A549 (cell line): ENCODE results near the gene PHB1. TPM values are rescaled to one million over a fixed set of nuclear protein-coding genes. Genes with fewer than 3 reads are reported as not detected.

Experiments used
- ATAC-seq, 2 experiments: fragments of 200-7000 bp in 1 of 2; fragments of >200 bp in 1 of 2; cut with Nextera tagmentation in 1 of 2; cut with Tn5 transposase in 1 of 2; 3 replicates each; pipeline versions ENCODE4 v1.8.0 to v1.9.1; 2018 to 2020; ENCODE audit warnings: mild to moderate bottlenecking in 1 of 2, moderate library complexity in 1 of 2
- CTCF ChIA-PET: fragments of 300-600 bp; sonication (Branson Sonifier 250); formaldehyde crosslinking; extraction: SDS; loops from one replicate; lab custom pipeline; 2021; ENCODE audit warnings: antibody characterized with exemption, inconsistent platforms; lab: Yijun Ruan, JAX
- POLR2A ChIA-PET: fragments of 350-600 bp; formaldehyde crosslinking; extraction: SDS; loops from one replicate; lab custom pipeline; 2021; ENCODE audit warnings: antibody characterized with exemption, inconsistent platforms; lab: Yijun Ruan, JAX
- DNase-seq, 2 experiments: peaks; one replicate each; pipeline versions ENCODE4 v3.0.0 to v3.0.0-alpha.2; 2011 to 2016; ENCODE audit warnings: low read depth in 1 of 2, low spot score in 1 of 2
- FAIRE-seq: peaks from 2 replicates; lab custom pipeline; 2011; peaks lifted over from hg19 to GRCh38; lab: Jason Lieb, UNC
- H3K27ac ChIP-seq, 2 experiments: fragments of >200 bp; sonication (Bioruptor Twin); formaldehyde crosslinking; 3 replicates each; pipeline ENCODE4 v1.5.1; 2016 to 2017
- H3K4me1 ChIP-seq: fragments of >200 bp; sonication (Bioruptor Twin); formaldehyde crosslinking; 3 replicates; pipeline ENCODE4 v1.6.1; 2016
- H3K4me2 ChIP-seq: fragments of >200 bp; sonication (Bioruptor Twin); formaldehyde crosslinking; 3 replicates; pipeline ENCODE4 v1.6.1; 2016
- H3K4me3 ChIP-seq: fragments of >200 bp; sonication (Bioruptor Twin); formaldehyde crosslinking; 3 replicates; pipeline ENCODE4 v1.5.1; 2016
- H3K9me3 ChIP-seq: fragments of >200 bp; sonication (Bioruptor Twin); formaldehyde crosslinking; 3 replicates; pipeline ENCODE4 v1.6.1; 2016
- CBX8 ChIP-seq: fragments of 200-600 bp; sonication (generic); IDR thresholded peaks from 2 replicates; pipeline ENCODE4 v1.6.1; 2016
- CHD4 ChIP-seq: fragments of 200-600 bp; sonication (generic); IDR thresholded peaks from 2 replicates; pipeline ENCODE4 v1.6.1; 2016; ENCODE audit warnings: antibody characterized with exemption, mild to moderate bottlenecking, borderline replicate concordance
- EHMT2 ChIP-seq: fragments of 200-600 bp; sonication (generic); IDR thresholded peaks from 2 replicates; pipeline ENCODE4 v1.6.1; 2016; ENCODE audit warnings: antibody characterized with exemption, low read depth, mild to moderate bottlenecking, moderate library complexity
- EP300 ChIP-seq, 2 experiments: fragments of >200 bp; sonication (Bioruptor Twin); formaldehyde crosslinking; IDR thresholded peaks; 2 replicates in 1 of 2; 3 replicates in 1 of 2; pipeline ENCODE4 v1.6.1; 2016 to 2017
- FOSB ChIP-seq: fragments of 250-450 bp; sonication (Bioruptor Pico); IDR thresholded peaks from 2 replicates; pipeline ENCODE4 v1.5.0; 2020; ENCODE audit warnings: mild to moderate bottlenecking, moderate library complexity
- GATA3 ChIP-seq: IDR thresholded peaks from 2 replicates; pipeline ENCODE4 v1.6.1; 2012; ENCODE audit warnings: borderline replicate concordance
- HDAC2 ChIP-seq: fragments of 200-600 bp; sonication (generic); IDR thresholded peaks from 2 replicates; pipeline ENCODE4 v1.6.1; 2016
- HOXB5 ChIP-seq: fragments of 250-450 bp; sonication (Bioruptor Pico); IDR thresholded peaks from 2 replicates; pipeline ENCODE4 v1.5.0; 2020; ENCODE audit warnings: mild to moderate bottlenecking, moderate library complexity
- KDM1A ChIP-seq: fragments of 200-600 bp; sonication (generic); IDR thresholded peaks from 2 replicates; pipeline ENCODE4 v1.6.1; 2016; ENCODE audit warnings: low read depth, mild to moderate bottlenecking
- KDM5A ChIP-seq: fragments of 200-600 bp; sonication (generic); IDR thresholded peaks from 2 replicates; pipeline ENCODE4 v1.6.1; 2016; ENCODE audit warnings: antibody characterized with exemption, mild to moderate bottlenecking
- MAFK ChIP-seq: fragments of 450-650 bp; IDR thresholded peaks from 2 replicates; pipeline ENCODE4 v1.6.1; 2014; ENCODE audit not compliant: partially characterized antibody
- MYC ChIP-seq: IDR thresholded peaks from 2 replicates; pipeline ENCODE4 v1.6.1; 2012; ENCODE audit warnings: mild to moderate bottlenecking, inconsistent platforms, low read length, improper control_type of control experiment, borderline replicate concordance
- PHF8 ChIP-seq: fragments of 200-600 bp; sonication (generic); IDR thresholded peaks from 2 replicates; pipeline ENCODE4 v1.6.1; 2016; ENCODE audit warnings: low read depth, mild to moderate bottlenecking, antibody characterized with exemption, moderate library complexity, borderline replicate concordance
- RFX5 ChIP-seq: fragments of 450-650 bp; IDR thresholded peaks from 2 replicates; pipeline ENCODE4 v1.7.1; 2014; ENCODE audit warnings: antibody characterized with exemption, mild to moderate bottlenecking, moderate library complexity
- TP53 ChIP-seq: fragments of 250-450 bp; sonication (Bioruptor Pico); IDR thresholded peaks from 2 replicates; pipeline ENCODE4 v1.5.0; 2021; ENCODE audit warnings: mild to moderate bottlenecking, moderate library complexity
- ZC3H11A ChIP-seq: fragments of 450-650 bp; IDR thresholded peaks from 2 replicates; pipeline ENCODE4 v1.6.1; 2014; ENCODE audit warnings: antibody characterized with exemption, mild to moderate bottlenecking
- ZSCAN20 ChIP-seq: fragments of 250-450 bp; sonication (Bioruptor Pico); IDR thresholded peaks from 2 replicates; pipeline ENCODE4 v1.8.0; 2022; ENCODE audit warnings: mild to moderate bottlenecking, moderate library complexity
- WGBS: methylation state at CpG from one replicate; pipeline ENCODE4 v1.1.6; 2017; ENCODE audit errors: missing lambda C conversion rate; 5-methylcytosine and 5-hydroxymethylcytosine counted together
- polyA plus RNA-seq, 4 experiments: library from polyadenylated mRNA; depleted of rRNA in 3 of 4; stranded (reverse); fragments of >200 nt; fragmentation: RNase III in 1 of 4; extraction: RNeasy Plus Mini Kit Qiagen cat#74134 plus additional on column Dnase treatment in 1 of 4; gene quantifications; 2 replicates in 3 of 4; 3 replicates in 1 of 4; pipeline ENCODE4 v1.2.3, GENCODE V29; 2011 to 2017
- TF ChIP-seq, protein P1 (sequence below): IDR thresholded peaks from 2 replicates; pipeline ENCODE4 v1.6.1; 2012; ENCODE audit warnings: low read depth, borderline replicate concordance
- TF ChIP-seq, protein P2 (sequence below): IDR thresholded peaks from 2 replicates; pipeline ENCODE4 v1.6.1; 2012
- TF ChIP-seq, protein P3 (sequence below): fragments of >200 bp; sonication (Bioruptor Twin); formaldehyde crosslinking; IDR thresholded peaks from 2 replicates; pipeline ENCODE4 v1.6.1; 2016
- TF ChIP-seq, protein P4 (sequence below): fragments of 250-450 bp; sonication (Bioruptor Pico); IDR thresholded peaks from 2 replicates; pipeline ENCODE4 v1.5.0; 2020; ENCODE audit warnings: low read depth, mild to moderate bottlenecking, moderate library complexity
- TF ChIP-seq, protein P5 (sequence below): IDR thresholded peaks from 2 replicates; pipeline ENCODE4 v1.6.1; 2012
- TF ChIP-seq, protein P6 (sequence below): fragments of 250-450 bp; sonication (Bioruptor Pico); IDR thresholded peaks from 2 replicates; pipeline ENCODE4 v1.5.0; 2021; ENCODE audit warnings: mild to moderate bottlenecking, moderate library complexity, borderline replicate concordance
- TF ChIP-seq, protein P7 (sequence below): fragments of 450-650 bp; IDR thresholded peaks from 2 replicates; pipeline ENCODE4 v1.6.1; 2014; ENCODE audit warnings: antibody characterized with exemption

Gene PHB1
- polyA plus RNA-seq, 2 of the 4 experiments (the other 2 are of a cell fraction): 432 to 480 TPM

DNA sequence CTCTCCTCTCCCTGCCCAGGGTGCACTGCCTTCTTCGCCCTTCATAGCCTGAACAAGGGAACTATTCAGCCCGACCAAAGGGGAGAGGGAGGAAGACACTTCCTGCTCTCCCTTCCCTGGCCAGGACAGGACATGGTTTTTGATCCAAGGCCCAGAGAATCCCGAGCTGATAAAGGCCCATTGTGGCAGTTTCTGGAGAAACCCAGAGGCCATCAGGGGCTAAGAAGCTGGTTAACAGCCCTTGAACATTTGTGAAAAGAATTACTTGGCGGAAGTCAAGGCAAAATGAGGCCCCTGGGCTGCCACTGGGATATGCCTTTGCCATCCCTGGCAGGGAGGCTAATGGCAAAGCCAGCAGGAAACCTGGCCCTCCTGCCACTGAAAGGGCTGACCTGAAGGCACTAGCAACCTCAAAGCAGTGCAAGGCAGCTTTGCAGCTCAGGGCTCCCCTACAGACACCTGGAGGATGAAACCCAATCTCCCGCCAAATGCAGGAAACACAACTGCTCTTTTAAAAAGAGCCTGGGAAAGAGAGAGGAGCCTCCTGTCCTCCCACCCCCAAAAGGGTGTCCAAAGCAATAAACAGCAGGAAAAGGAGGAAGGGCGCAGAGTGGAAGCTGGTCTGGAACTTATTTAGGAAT lies 12.6 kb downstream of the PHB1 start:
- H3K9me3 ChIP-seq: no peaks in the 10 kb centered on the region
- CTCF ChIA-PET: interaction anchor here (0.9 to 22.7 kb wide), 7 partner anchors 8 to 161 kb away, joined by 3 to 563 read pairs (median 5); partner anchors contain the start of gene PHB1
- ATAC-seq (no peak), FAIRE-seq (no peak), DNase-seq (no peak)
- 80% methylated on average over 6 of the region's 6 CpGs for WGBS
- no peak overlapping the region for H3K27ac ChIP-seq
- TF ChIP-seq HDAC2 (no peak), EP300 (IDR thresholded peaks at IDR 0.05) (no peak), TP53 (CRISPR knock-in tag) (no peak), GATA3 (no peak), MAFK (no peak), MYC (no peak), KDM5A (no peak), RFX5 (no peak), CHD4 (no peak), ZSCAN20 (CRISPR knock-in tag) (no peak), CBX8 (no peak)
- TF ChIP-seq, protein P1, sequence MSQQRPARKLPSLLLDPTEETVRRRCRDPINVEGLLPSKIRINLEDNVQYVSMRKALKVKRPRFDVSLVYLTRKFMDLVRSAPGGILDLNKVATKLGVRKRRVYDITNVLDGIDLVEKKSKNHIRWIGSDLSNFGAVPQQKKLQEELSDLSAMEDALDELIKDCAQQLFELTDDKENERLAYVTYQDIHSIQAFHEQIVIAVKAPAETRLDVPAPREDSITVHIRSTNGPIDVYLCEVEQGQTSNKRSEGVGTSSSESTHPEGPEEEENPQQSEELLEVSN: no peak
- TF ChIP-seq, protein P2, sequence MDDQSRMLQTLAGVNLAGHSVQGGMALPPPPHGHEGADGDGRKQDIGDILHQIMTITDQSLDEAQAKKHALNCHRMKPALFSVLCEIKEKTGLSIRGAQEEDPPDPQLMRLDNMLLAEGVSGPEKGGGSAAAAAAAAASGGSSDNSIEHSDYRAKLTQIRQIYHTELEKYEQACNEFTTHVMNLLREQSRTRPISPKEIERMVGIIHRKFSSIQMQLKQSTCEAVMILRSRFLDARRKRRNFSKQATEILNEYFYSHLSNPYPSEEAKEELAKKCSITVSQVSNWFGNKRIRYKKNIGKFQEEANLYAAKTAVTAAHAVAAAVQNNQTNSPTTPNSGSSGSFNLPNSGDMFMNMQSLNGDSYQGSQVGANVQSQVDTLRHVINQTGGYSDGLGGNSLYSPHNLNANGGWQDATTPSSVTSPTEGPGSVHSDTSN: no peak
- H3K4me2 ChIP-seq: no peak overlapping the region
- no peaks in the 10 kb centered on the region for H3K4me1 ChIP-seq
- H3K4me3 ChIP-seq: no peak overlapping the region
- POLR2A ChIA-PET: interaction anchor here (2.1 kb wide), 1 partner anchor 13 kb away, joined by 8 read pairs; the partner anchor contains the start of gene PHB1

DNA sequence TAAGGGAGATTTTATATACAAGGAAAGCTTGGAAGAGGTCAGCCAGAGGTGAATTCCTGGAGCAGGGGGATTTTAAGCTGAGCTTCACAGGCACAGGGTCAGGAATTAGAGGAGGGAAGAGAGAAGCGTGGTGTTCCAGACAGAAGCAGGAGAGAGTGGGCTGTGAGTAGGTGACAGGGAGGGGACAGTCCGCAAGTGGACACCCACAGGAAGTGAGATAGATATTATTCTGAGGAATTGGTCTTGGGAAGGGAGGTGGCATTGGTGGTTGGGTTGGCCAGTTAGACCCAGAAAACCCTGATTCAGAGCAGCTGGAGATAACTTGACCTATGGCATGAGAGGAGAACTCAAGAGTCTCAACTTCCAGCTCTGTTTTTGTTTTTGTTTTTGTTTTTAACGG lies 14.7 kb downstream of the PHB1 start:
- ChIA-PET POLR2A (interaction anchor here (1.5 kb wide), 1 partner anchor 14 kb away, joined by 8 read pairs; the partner anchor contains the start of gene PHB1), CTCF (interaction anchor here (0.7 to 22.7 kb wide), 13 partner anchors 9 to 595 kb away, joined by 3 to 563 read pairs (median 4); partner anchors contain the start of gene PHB1)
- ATAC-seq (no peak), DNase-seq (no peak), FAIRE-seq (no peak)
- no peak overlapping the region for H3K4me2 ChIP-seq
- TF ChIP-seq HOXB5 (CRISPR knock-in tag) (no peak), KDM1A (no peak), EHMT2 (no peak), PHF8 (no peak), FOSB (CRISPR knock-in tag) (no peak), HDAC2 (no peak), MYC (no peak), TP53 (CRISPR knock-in tag) (no peak), CHD4 (no peak), MAFK (no peak), ZC3H11A (no peak)
- TF ChIP-seq, protein P3, sequence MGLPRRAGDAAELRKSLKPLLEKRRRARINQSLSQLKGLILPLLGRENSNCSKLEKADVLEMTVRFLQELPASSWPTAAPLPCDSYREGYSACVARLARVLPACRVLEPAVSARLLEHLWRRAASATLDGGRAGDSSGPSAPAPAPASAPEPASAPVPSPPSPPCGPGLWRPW: no peak
- TF ChIP-seq, protein P4, sequence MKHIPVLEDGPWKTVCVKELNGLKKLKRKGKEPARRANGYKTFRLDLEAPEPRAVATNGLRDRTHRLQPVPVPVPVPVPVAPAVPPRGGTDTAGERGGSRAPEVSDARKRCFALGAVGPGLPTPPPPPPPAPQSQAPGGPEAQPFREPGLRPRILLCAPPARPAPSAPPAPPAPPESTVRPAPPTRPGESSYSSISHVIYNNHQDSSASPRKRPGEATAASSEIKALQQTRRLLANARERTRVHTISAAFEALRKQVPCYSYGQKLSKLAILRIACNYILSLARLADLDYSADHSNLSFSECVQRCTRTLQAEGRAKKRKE (CRISPR knock-in tag): no peak
- TF ChIP-seq, protein P5, sequence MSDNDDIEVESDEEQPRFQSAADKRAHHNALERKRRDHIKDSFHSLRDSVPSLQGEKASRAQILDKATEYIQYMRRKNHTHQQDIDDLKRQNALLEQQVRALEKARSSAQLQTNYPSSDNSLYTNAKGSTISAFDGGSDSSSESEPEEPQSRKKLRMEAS: no peak
- TF ChIP-seq, protein P6, sequence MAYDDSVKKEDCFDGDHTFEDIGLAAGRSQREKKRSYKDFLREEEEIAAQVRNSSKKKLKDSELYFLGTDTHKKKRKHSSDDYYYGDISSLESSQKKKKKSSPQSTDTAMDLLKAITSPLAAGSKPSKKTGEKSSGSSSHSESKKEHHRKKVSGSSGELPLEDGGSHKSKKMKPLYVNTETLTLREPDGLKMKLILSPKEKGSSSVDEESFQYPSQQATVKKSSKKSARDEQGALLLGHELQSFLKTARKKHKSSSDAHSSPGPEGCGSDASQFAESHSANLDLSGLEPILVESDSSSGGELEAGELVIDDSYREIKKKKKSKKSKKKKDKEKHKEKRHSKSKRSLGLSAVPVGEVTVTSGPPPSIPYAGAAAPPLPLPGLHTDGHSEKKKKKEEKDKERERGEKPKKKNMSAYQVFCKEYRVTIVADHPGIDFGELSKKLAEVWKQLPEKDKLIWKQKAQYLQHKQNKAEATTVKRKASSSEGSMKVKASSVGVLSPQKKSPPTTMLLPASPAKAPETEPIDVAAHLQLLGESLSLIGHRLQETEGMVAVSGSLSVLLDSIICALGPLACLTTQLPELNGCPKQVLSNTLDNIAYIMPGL (CRISPR knock-in tag): no peak
- TF ChIP-seq, protein P7, sequence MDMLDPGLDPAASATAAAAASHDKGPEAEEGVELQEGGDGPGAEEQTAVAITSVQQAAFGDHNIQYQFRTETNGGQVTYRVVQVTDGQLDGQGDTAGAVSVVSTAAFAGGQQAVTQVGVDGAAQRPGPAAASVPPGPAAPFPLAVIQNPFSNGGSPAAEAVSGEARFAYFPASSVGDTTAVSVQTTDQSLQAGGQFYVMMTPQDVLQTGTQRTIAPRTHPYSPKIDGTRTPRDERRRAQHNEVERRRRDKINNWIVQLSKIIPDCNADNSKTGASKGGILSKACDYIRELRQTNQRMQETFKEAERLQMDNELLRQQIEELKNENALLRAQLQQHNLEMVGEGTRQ: no peak
- TF ChIP-seq, protein P2: no peak
- no peak overlapping the region for H3K4me3 ChIP-seq
- H3K27ac ChIP-seq: no peak overlapping the region
- no peaks in the 10 kb centered on the region for H3K4me1 ChIP-seq
- no peaks in the 10 kb centered on the region for H3K9me3 ChIP-seq
- 78% methylated on average over 3 of the region's 3 CpGs for WGBS
